Keratinocyte (primary cell): Measurements from ENCODE around the gene WDR70. TPM values are rescaled to one million over a fixed set of nuclear protein-coding genes. Genes with fewer than 3 reads are reported as not detected.

Experiments used
- DNase-seq: peaks from one replicate; pipeline ENCODE4 v3.0.0-alpha.2; 2011; ENCODE audit warnings: low read depth, missing footprints, low spot score
- FAIRE-seq: peaks from 2 replicates; lab custom pipeline; 2011; peaks lifted over from hg19 to GRCh38; lab: Jason Lieb, UNC
- H2AFZ ChIP-seq: 2 replicates; pipeline ENCODE4 v1.6.0; 2012; ENCODE audit warnings: low read length, control low read depth, inconsistent platforms; ENCODE audit not compliant: control insufficient read depth
- H3K27ac ChIP-seq: 2 replicates; pipeline ENCODE4 v1.5.1; 2011; ENCODE audit warnings: low read length; ENCODE audit not compliant: control insufficient read depth, insufficient read depth
- H3K27me3 ChIP-seq: 3 replicates; pipeline ENCODE4 v1.6.0; 2011; ENCODE audit warnings: low read length; ENCODE audit not compliant: control insufficient read depth, insufficient read depth; ENCODE audit errors: extremely low read depth
- H3K36me3 ChIP-seq, 2 experiments: 2 replicates in 1 of 2; 3 replicates in 1 of 2; pipeline ENCODE4 v1.5.1; 2011; ENCODE audit warnings: low read length in 2 of 2, mild to moderate bottlenecking in 1 of 2; ENCODE audit not compliant: control insufficient read depth in 2 of 2, insufficient read depth in 2 of 2; ENCODE audit errors: extremely low read depth in 1 of 2
- H3K4me1 ChIP-seq: 3 replicates; pipeline ENCODE4 v1.5.1; 2011; ENCODE audit warnings: low read length; ENCODE audit not compliant: control insufficient read depth, insufficient read depth; ENCODE audit errors: extremely low read depth
- H3K4me2 ChIP-seq: 3 replicates; pipeline ENCODE4 v1.6.0; 2011; ENCODE audit warnings: low read depth, low read length; ENCODE audit not compliant: control insufficient read depth, insufficient read depth; ENCODE audit errors: extremely low read depth
- H3K4me3 ChIP-seq, 3 experiments: fragments of 200-600 bp in 1 of 3; sonication (generic) in 1 of 3; 2 replicates in 2 of 3; 3 replicates in 1 of 3; pipeline ENCODE4 v1.5.1; 2011 to 2016; ENCODE audit warnings: low read length in 3 of 3, mild to moderate bottlenecking in 3 of 3, control low read depth in 2 of 3, inconsistent platforms in 1 of 3, low read depth in 1 of 3, mixed read lengths in 1 of 3, mixed run types in 1 of 3, moderate library complexity in 1 of 3; ENCODE audit not compliant: control insufficient read depth in 2 of 3, insufficient read depth in 2 of 3; ENCODE audit errors: extremely low read depth in 1 of 3
- H3K79me2 ChIP-seq: 2 replicates; pipeline ENCODE4 v1.6.0; 2012; ENCODE audit warnings: low read length; ENCODE audit not compliant: control insufficient read depth, insufficient read depth
- H3K9ac ChIP-seq: 3 replicates; pipeline ENCODE4 v1.6.0; 2011; ENCODE audit warnings: low read length; ENCODE audit not compliant: control insufficient read depth, insufficient read depth; ENCODE audit errors: extremely low read depth
- H3K9me1 ChIP-seq: 3 replicates; pipeline ENCODE4 v1.6.0; 2011; ENCODE audit warnings: low read length; ENCODE audit not compliant: control insufficient read depth, insufficient read depth; ENCODE audit errors: extremely low read depth
- H3K9me3 ChIP-seq: 2 replicates; pipeline ENCODE4 v1.5.1; 2012; ENCODE audit warnings: low read depth, low read length; ENCODE audit not compliant: control insufficient read depth
- H4K20me1 ChIP-seq: 3 replicates; pipeline ENCODE4 v1.6.0; 2011; ENCODE audit warnings: low read length; ENCODE audit not compliant: control insufficient read depth, insufficient read depth; ENCODE audit errors: extremely low read depth
- CTCF ChIP-seq, 3 experiments: IDR thresholded peaks in 1 of 3; conservative IDR thresholded peaks in 1 of 3; optimal IDR thresholded peaks in 1 of 3; 2 replicates in 2 of 3; 3 replicates in 1 of 3; pipeline versions ENCODE3 to v1.5.1; 2011; ENCODE audit warnings: low read length in 3 of 3, mild to moderate bottlenecking in 3 of 3, moderate library complexity in 2 of 3, control low read depth in 1 of 3, inconsistent platforms in 1 of 3; ENCODE audit not compliant: insufficient read depth in 2 of 3; ENCODE audit errors: extremely low read depth in 1 of 3
- EZH2 ChIP-seq: IDR thresholded peaks from one replicate; pipeline ENCODE4 v1.6.1; 2012; ENCODE audit warnings: inconsistent platforms, mild to moderate bottlenecking, low read length, moderate library complexity
- dilution Hi-C: fragments of 300-500 bp; cut with MboI; formaldehyde crosslinking; loops from one replicate; pipeline ENCODE4 v1.7.0; 2020; ENCODE audit warnings: low sequenced_read_pairs; ENCODE audit not compliant: extremely low pct_ligation_motif_present
- polyA plus RNA-seq, 5 experiments: library from polyadenylated mRNA; depleted of rRNA in 3 of 5; stranded (reverse) in 3 of 5; stranded (forward) in 1 of 5; unstranded in 1 of 5; fragments of >200 nt; gene quantifications; 1 replicate in 1 of 5; 2 replicates in 3 of 5; 3 replicates in 1 of 5; pipeline versions ENCODE4 v1.2.1 to v1.2.3, GENCODE V29; 2011 to 2012; ENCODE audit warnings: missing spikeins in 2 of 5, low read depth in 1 of 5, low replicate concordance in 1 of 5

Gene WDR70
- polyA plus RNA-seq, 1 donor (not counting 4 experiments of a cell fraction or from before 2014, with no cell fraction given), result 25.1 TPM

- no peaks in the 10 kb centered on the region for H3K9me1 ChIP-seq
- no peaks in the 10 kb centered on the region for H3K79me2 ChIP-seq
- no peak overlapping the region for H3K4me2 ChIP-seq
- H3K27ac ChIP-seq, result no peak overlapping the region
- no peaks in the 10 kb centered on the region for H3K9me3 ChIP-seq
- no peaks in the 10 kb centered on the region for H4K20me1 ChIP-seq
- no peak overlapping the region for H2AFZ ChIP-seq
- dilution Hi-C loops, result no loop called here
- no peaks in the 10 kb centered on the region for H3K4me1 ChIP-seq
- TF ChIP-seq EZH2, result no peak
- TF ChIP-seq CTCF (optimal IDR thresholded peaks at IDR 0.05 in 1 of 3, IDR thresholded peaks at IDR 0.05 in 1 of 3, conservative IDR thresholded peaks at IDR 0.05 in 1 of 3; ENCODE audit: extremely low read depth in 1 of 3, insufficient read depth in 2 of 3, low read length in 3 of 3), result no peak
- FAIRE-seq, result no peak
- H3K4me3 ChIP-seq, result no peak overlapping the region
- no peak for DNase-seq
- H3K9ac ChIP-seq, result no peak overlapping the region
- no peaks in the 10 kb centered on the region for H3K36me3 ChIP-seq
- no peaks in the 10 kb centered on the region for H3K27me3 ChIP-seq
These were observed 258.2 kb downstream of the WDR70 start for GRCh38 chr5:37637165-37637845.

- Histone ChIP-seq H3K4me2 (no peak overlapping the region), H3K27ac (no peak overlapping the region), H3K27me3 (no peaks in the 10 kb centered on the region), H3K9me3 (no peaks in the 10 kb centered on the region), H3K79me2 (no peaks in the 10 kb centered on the region), H3K9ac (no peak overlapping the region), H3K4me1 (no peaks in the 10 kb centered on the region), H3K9me1 (no peaks in the 10 kb centered on the region), H3K4me3 (no peak overlapping the region), H4K20me1 (no peaks in the 10 kb centered on the region), H3K36me3 (no peaks in the 10 kb centered on the region), H2AFZ (no peak overlapping the region)
- FAIRE-seq, result no peak
- TF ChIP-seq EZH2, result no peak
- no peak for TF ChIP-seq CTCF (optimal IDR thresholded peaks at IDR 0.05 in 1 of 3, IDR thresholded peaks at IDR 0.05 in 1 of 3, conservative IDR thresholded peaks at IDR 0.05 in 1 of 3; ENCODE audit: extremely low read depth in 1 of 3, insufficient read depth in 2 of 3, low read length in 3 of 3)
- dilution Hi-C loops, result no loop called here
- DNase-seq, result no peak
These were observed 259.8 kb downstream of the WDR70 start for GRCh38 chr5:37638897-37639296.
